GM23338 (cell line): ENCODE results near the gene CDKN1C. TPM values are rescaled to one million over a fixed set of nuclear protein-coding genes. Genes with fewer than 3 reads are reported as not detected.

Source experiments
- ATAC-seq: fragments of 200-7000 bp; cut with Tn5 transposase; 3 replicates; pipeline ENCODE4 v1.9.1; 2020
- DNase-seq: peaks from one replicate; pipeline ENCODE4 v3.0.0-alpha.2; 2015; ENCODE audit warnings: low spot score
- H2AFZ ChIP-seq: fragments of 200-600 bp; sonication (generic); 2 replicates; pipeline ENCODE4 v1.8.0; 2016; ENCODE audit warnings: antibody characterized with exemption, mild to moderate bottlenecking, moderate library complexity
- H3F3A ChIP-seq: fragments of 200-600 bp; sonication (generic); replicated peaks from 2 replicates; pipeline ENCODE4 v1.8.0; 2017; ENCODE audit warnings: antibody characterized with exemption, mixed run types, low read depth
- H3K27ac ChIP-seq: fragments of 200-600 bp; sonication (generic); 2 replicates; pipeline ENCODE4 v1.6.1; 2016; ENCODE audit warnings: low read depth
- H3K27me3 ChIP-seq: fragments of 200-600 bp; sonication (generic); 2 replicates; pipeline ENCODE4 v1.8.0; 2016; ENCODE audit warnings: mild to moderate bottlenecking, mixed run types, moderate library complexity; ENCODE audit not compliant: insufficient read depth
- H3K36me3 ChIP-seq: fragments of 200-600 bp; sonication (generic); 2 replicates; pipeline ENCODE4 v1.8.0; 2016; ENCODE audit warnings: mild to moderate bottlenecking; ENCODE audit not compliant: insufficient read depth
- H3K4me1 ChIP-seq: fragments of 200-600 bp; sonication (generic); 2 replicates; pipeline ENCODE4 v1.8.0; 2016; ENCODE audit warnings: mild to moderate bottlenecking, moderate library complexity; ENCODE audit not compliant: insufficient read depth
- H3K4me2 ChIP-seq: fragments of 200-600 bp; sonication (generic); 2 replicates; pipeline ENCODE4 v1.7.1; 2017; ENCODE audit warnings: mixed run types
- H3K4me3 ChIP-seq: fragments of 200-600 bp; sonication (generic); 2 replicates; pipeline ENCODE4 v1.6.1; 2016; ENCODE audit warnings: mixed run types
- H3K79me2 ChIP-seq: fragments of 200-600 bp; sonication (generic); replicated peaks from 2 replicates; pipeline ENCODE4 v1.8.0; 2017; ENCODE audit warnings: mild to moderate bottlenecking; ENCODE audit not compliant: insufficient read depth
- H3K9me2 ChIP-seq: fragments of 200-600 bp; sonication (generic); 2 replicates; pipeline ENCODE4 v1.8.0; 2017; ENCODE audit not compliant: insufficient read depth
- H4K20me1 ChIP-seq: fragments of 200-600 bp; sonication (generic); replicated peaks from 2 replicates; pipeline ENCODE4 v1.8.0; 2017; ENCODE audit warnings: mild to moderate bottlenecking; ENCODE audit not compliant: insufficient read depth
- H3K27ac Mint-ChIP-seq: 2 replicates; pipeline ENCODE4 v1.8.0; 2020; ENCODE audit warnings: inconsistent platforms, mild to moderate bottlenecking, moderate library complexity, mixed read lengths
- H3K27me3 Mint-ChIP-seq: 3 replicates; pipeline ENCODE4 v1.8.0; 2022; ENCODE audit warnings: low read depth, mild to moderate bottlenecking, moderate library complexity, mixed read lengths, inconsistent platforms; ENCODE audit not compliant: insufficient read depth, poor library complexity
- H3K36me3 Mint-ChIP-seq: 3 replicates; pipeline ENCODE4 v1.8.0; 2021; ENCODE audit warnings: low read depth, mild to moderate bottlenecking, inconsistent platforms, moderate library complexity, mixed read lengths
- H3K4me1 Mint-ChIP-seq: 3 replicates; pipeline ENCODE4 v1.8.0; 2020; ENCODE audit warnings: mild to moderate bottlenecking, inconsistent platforms, mixed read lengths
- H3K4me3 Mint-ChIP-seq: 3 replicates; pipeline ENCODE4 v1.8.0; 2021; ENCODE audit warnings: moderate library complexity, mild to moderate bottlenecking, inconsistent platforms, mixed read lengths
- H3K9me3 Mint-ChIP-seq: 3 replicates; pipeline ENCODE4 v1.8.0; 2020; ENCODE audit warnings: moderate library complexity, mild to moderate bottlenecking, inconsistent platforms, mixed read lengths
- EZH2 ChIP-seq: fragments of 200-600 bp; sonication (generic); IDR thresholded peaks from one replicate; pipeline ENCODE4 v1.8.0; 2017; ENCODE audit warnings: antibody characterized with exemption, mild to moderate bottlenecking, low read depth; ENCODE audit not compliant: unreplicated experiment
- EZH2phosphoT487 ChIP-seq: fragments of 200-600 bp; sonication (generic); IDR thresholded peaks from one replicate; pipeline ENCODE4 v1.8.1; 2018; ENCODE audit warnings: antibody characterized with exemption; ENCODE audit not compliant: unreplicated experiment
- NANOG ChIP-seq: IDR thresholded peaks from 2 replicates; pipeline ENCODE4 v1.6.1; 2016; ENCODE audit warnings: antibody characterized with exemption, borderline replicate concordance
- POLR2AphosphoS5 ChIP-seq: IDR thresholded peaks from 2 replicates; pipeline ENCODE4 v1.6.1; 2016; ENCODE audit warnings: antibody characterized with exemption, low read depth
- REST ChIP-seq: IDR thresholded peaks from one replicate; pipeline ENCODE4 v1.6.1; 2018; ENCODE audit warnings: antibody characterized with exemption; ENCODE audit not compliant: unreplicated experiment
- ZNF114 ChIP-seq: fragments of 250-450 bp; sonication (Bioruptor Pico); IDR thresholded peaks from 2 replicates; pipeline ENCODE4 v1.5.0; 2020; ENCODE audit warnings: mild to moderate bottlenecking, moderate library complexity
- ZNF331 ChIP-seq: fragments of 250-450 bp; sonication (Bioruptor Pico); IDR thresholded peaks from 2 replicates; pipeline ENCODE4 v1.5.0; 2020; ENCODE audit warnings: low read depth, mild to moderate bottlenecking, moderate library complexity
- polyA plus RNA-seq: library from polyadenylated mRNA; unstranded; fragments of >200 nt; fragmentation: Nextera tagmentation; extraction: Ambion mirVana; gene quantifications from 2 replicates; pipeline ENCODE4 v1.2.1, GENCODE V29; 2016
- total RNA-seq: library from RNA; depleted of rRNA; stranded (reverse); fragments of >200 nt; shearing (Covaris generic); gene quantifications from 2 replicates; pipeline ENCODE4 v1.2.3, GENCODE V29; 2014
- TF ChIP-seq, protein P1 (sequence below): IDR thresholded peaks from 2 replicates; pipeline ENCODE4 v1.6.1; 2016; ENCODE audit warnings: antibody characterized with exemption
- TF ChIP-seq, protein P2 (sequence below): fragments of 250-450 bp; sonication (Bioruptor Pico); IDR thresholded peaks from 2 replicates; pipeline ENCODE4 v1.5.0; 2020; ENCODE audit warnings: mild to moderate bottlenecking, moderate library complexity

The CDKN1C gene
- total and polyA plus RNA-seq, 2 experiments from 2014 or later: 19.3 to 23.5 TPM

- H3K4me1 ChIP-seq: peaks cover 3% of the 10 kb centered on the region; the same call in 1 of the 2 replicates
- no peak overlapping the region for H3K27ac ChIP-seq
- no peaks in the 10 kb centered on the region for H3F3A ChIP-seq
- TF ChIP-seq NANOG (no peak), EZH2 (no peak), REST (no peak), ZNF114 (CRISPR knock-in tag) (no peak), EZH2phosphoT487 (no peak)
- TF ChIP-seq, protein P1, sequence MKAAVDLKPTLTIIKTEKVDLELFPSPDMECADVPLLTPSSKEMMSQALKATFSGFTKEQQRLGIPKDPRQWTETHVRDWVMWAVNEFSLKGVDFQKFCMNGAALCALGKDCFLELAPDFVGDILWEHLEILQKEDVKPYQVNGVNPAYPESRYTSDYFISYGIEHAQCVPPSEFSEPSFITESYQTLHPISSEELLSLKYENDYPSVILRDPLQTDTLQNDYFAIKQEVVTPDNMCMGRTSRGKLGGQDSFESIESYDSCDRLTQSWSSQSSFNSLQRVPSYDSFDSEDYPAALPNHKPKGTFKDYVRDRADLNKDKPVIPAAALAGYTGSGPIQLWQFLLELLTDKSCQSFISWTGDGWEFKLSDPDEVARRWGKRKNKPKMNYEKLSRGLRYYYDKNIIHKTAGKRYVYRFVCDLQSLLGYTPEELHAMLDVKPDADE: no peak
- peaks cover 22% of the 10 kb centered on the region for H3K27me3 ChIP-seq
- no peak for DNase-seq
- H3K4me1 Mint-ChIP-seq: peaks cover 8% of the 10 kb centered on the region; the same call in 1 of the 3 replicates
- 0 out of 2 replicates have a peak, but pooled peaks cover 4% of the 10 kb centered on the region for H4K20me1 ChIP-seq
- H3K4me2 ChIP-seq: no peak overlapping the region
- peaks cover 27% of the 10 kb centered on the region for H3K27me3 Mint-ChIP-seq
- no peaks in the 10 kb centered on the region for H3K36me3 ChIP-seq
- no peaks in the 10 kb centered on the region for H3K79me2 ChIP-seq
- no peaks in the 10 kb centered on the region for H3K9me2 ChIP-seq
- no peaks in the 10 kb centered on the region; the same call in 2 of the 3 replicates for H3K36me3 Mint-ChIP-seq
- H3K27ac Mint-ChIP-seq: no peak overlapping the region
- no peak for ATAC-seq
- H3K4me3 Mint-ChIP-seq: no peak overlapping the region
- H2AFZ ChIP-seq: no peak overlapping the region
- no peak overlapping the region for H3K4me3 ChIP-seq
- H3K9me3 Mint-ChIP-seq: peaks cover 4% of the 10 kb centered on the region; the same call in 1 of the 3 replicates
These were observed 38.1 kb upstream of the CDKN1C start for GRCh38 chr11:2923446-2924375.

DNA sequence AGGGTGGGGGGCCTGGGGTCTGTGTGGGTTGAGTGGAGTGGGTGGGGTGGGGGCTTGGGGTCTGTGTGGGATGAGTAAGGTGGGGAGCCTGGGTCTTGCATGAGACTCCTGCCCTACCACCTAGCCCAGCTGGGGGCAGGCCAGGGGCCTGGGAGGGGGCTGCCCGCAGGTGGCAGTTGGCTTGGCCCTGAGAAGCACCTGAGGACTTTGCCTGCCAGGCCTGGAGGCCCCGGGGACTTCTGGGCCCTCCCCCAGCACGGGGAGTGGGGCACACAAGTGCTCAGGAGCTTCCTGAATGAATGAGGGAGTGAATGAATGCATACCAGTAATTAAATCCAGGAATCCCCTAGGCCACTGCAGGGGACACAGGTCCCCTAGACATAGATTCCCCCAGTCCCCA, 37.1 kb upstream of the CDKN1C start:
- no peaks in the 10 kb centered on the region for H3F3A ChIP-seq
- Mint-ChIP-seq H3K27ac (no peak overlapping the region), H3K4me3 (no peak overlapping the region), H3K36me3 (no peaks in the 10 kb centered on the region; the same call in 2 of the 3 replicates), H3K27me3 (peaks cover 17% of the 10 kb centered on the region), H3K4me1 (peaks cover 2% of the 10 kb centered on the region; the same call in 1 of the 3 replicates), H3K9me3 (peaks cover 4% of the 10 kb centered on the region; the same call in 1 of the 3 replicates)
- no peak overlapping the region for H3K27ac ChIP-seq
- H3K27me3 ChIP-seq: peaks cover 12% of the 10 kb centered on the region
- H3K4me2 ChIP-seq: no peak overlapping the region
- no peaks in the 10 kb centered on the region for H4K20me1 ChIP-seq
- H3K36me3 ChIP-seq: no peaks in the 10 kb centered on the region
- no peaks in the 10 kb centered on the region for H3K9me2 ChIP-seq
- no peak overlapping the region for H3K4me3 ChIP-seq
- no peak overlapping the region for H2AFZ ChIP-seq
- DNase-seq (no peak), ATAC-seq (no peak)
- no peaks in the 10 kb centered on the region for H3K4me1 ChIP-seq
- no peaks in the 10 kb centered on the region for H3K79me2 ChIP-seq
- no peak for TF ChIP-seq ZNF331 (CRISPR knock-in tag)
- TF ChIP-seq, protein P2, sequence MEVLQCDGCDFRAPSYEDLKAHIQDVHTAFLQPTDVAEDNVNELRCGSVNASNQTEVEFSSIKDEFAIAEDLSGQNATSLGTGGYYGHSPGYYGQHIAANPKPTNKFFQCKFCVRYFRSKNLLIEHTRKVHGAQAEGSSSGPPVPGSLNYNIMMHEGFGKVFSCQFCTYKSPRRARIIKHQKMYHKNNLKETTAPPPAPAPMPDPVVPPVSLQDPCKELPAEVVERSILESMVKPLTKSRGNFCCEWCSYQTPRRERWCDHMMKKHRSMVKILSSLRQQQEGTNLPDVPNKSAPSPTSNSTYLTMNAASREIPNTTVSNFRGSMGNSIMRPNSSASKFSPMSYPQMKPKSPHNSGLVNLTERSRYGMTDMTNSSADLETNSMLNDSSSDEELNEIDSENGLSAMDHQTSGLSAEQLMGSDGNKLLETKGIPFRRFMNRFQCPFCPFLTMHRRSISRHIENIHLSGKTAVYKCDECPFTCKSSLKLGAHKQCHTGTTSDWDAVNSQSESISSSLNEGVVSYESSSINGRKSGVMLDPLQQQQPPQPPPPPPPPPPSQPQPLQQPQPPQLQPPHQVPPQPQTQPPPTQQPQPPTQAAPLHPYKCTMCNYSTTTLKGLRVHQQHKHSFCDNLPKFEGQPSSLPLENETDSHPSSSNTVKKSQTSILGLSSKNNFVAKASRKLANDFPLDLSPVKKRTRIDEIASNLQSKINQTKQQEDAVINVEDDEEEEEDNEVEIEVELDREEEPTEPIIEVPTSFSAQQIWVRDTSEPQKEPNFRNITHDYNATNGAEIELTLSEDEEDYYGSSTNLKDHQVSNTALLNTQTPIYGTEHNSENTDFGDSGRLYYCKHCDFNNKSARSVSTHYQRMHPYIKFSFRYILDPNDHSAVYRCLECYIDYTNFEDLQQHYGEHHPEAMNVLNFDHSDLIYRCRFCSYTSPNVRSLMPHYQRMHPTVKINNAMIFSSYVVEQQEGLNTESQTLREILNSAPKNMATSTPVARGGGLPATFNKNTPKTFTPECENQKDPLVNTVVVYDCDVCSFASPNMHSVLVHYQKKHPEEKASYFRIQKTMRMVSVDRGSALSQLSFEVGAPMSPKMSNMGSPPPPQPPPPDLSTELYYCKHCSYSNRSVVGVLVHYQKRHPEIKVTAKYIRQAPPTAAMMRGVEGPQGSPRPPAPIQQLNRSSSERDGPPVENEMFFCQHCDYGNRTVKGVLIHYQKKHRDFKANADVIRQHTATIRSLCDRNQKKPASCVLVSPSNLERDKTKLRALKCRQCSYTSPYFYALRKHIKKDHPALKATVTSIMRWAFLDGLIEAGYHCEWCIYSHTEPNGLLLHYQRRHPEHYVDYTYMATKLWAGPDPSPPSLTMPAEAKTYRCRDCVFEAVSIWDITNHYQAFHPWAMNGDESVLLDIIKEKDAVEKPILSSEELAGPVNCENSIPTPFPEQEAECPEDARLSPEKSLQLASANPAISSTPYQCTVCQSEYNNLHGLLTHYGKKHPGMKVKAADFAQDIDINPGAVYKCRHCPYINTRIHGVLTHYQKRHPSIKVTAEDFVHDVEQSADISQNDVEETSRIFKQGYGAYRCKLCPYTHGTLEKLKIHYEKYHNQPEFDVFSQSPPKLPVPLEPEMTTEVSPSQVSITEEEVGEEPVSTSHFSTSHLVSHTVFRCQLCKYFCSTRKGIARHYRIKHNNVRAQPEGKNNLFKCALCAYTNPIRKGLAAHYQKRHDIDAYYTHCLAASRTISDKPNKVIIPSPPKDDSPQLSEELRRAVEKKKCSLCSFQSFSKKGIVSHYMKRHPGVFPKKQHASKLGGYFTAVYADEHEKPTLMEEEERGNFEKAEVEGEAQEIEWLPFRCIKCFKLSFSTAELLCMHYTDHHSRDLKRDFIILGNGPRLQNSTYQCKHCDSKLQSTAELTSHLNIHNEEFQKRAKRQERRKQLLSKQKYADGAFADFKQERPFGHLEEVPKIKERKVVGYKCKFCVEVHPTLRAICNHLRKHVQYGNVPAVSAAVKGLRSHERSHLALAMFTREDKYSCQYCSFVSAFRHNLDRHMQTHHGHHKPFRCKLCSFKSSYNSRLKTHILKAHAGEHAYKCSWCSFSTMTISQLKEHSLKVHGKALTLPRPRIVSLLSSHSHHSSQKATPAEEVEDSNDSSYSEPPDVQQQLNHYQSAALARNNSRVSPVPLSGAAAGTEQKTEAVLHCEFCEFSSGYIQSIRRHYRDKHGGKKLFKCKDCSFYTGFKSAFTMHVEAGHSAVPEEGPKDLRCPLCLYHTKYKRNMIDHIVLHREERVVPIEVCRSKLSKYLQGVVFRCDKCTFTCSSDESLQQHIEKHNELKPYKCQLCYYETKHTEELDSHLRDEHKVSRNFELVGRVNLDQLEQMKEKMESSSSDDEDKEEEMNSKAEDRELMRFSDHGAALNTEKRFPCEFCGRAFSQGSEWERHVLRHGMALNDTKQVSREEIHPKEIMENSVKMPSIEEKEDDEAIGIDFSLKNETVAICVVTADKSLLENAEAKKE (CRISPR knock-in tag): no peak
- no peak for TF ChIP-seq POLR2AphosphoS5
